ENCODE results near the gene PRR14L. TPM values are rescaled to one million over a fixed set of nuclear protein-coding genes. Genes with fewer than 3 reads are reported as not detected.

PRR14L gene
- total RNA-seq, 2 experiments from 2014 or later = 28.7 to 31.8 TPM

- Mint-ChIP-seq H3K27ac (peak overlapping the region; percentile 69), H3K4me1 (ENCODE audit: low read depth) (peaks cover 57% of the 10 kb centered on the region), H3K27me3 (ENCODE audit: low read depth) (no peaks in the 10 kb centered on the region), H3K9me3 (no peaks in the 10 kb centered on the region), H3K36me3 (ENCODE audit: low read depth) (peaks cover 22% of the 10 kb centered on the region), H3K4me3 (no peak overlapping the region)
- intact Hi-C loops (cut with micrococcal nuclease) = no loop called here
- DNase-seq = no peak
- CTCF ChIA-PET = interaction anchor here (0.6 kb wide), 1 partner anchor 543 kb away, joined by 3 read pairs; no protein-coding TSS in a partner anchor
These were observed 98.3 kb downstream of the PRR14L start for GRCh38 chr22:31651664-31652063.

- CTCF ChIA-PET = no interaction called here
- peaks cover 65% of the 10 kb centered on the region for H3K4me1 Mint-ChIP-seq (ENCODE audit: low read depth)
- intact Hi-C loops (cut with micrococcal nuclease) = no loop called here
- peaks cover 24% of the 10 kb centered on the region for H3K36me3 Mint-ChIP-seq (ENCODE audit: low read depth)
- H3K9me3 Mint-ChIP-seq = no peaks in the 10 kb centered on the region
- no peak overlapping the region for H3K4me3 Mint-ChIP-seq
- no peak overlapping the region for H3K27ac Mint-ChIP-seq
- no peak for DNase-seq
- no peaks in the 10 kb centered on the region for H3K27me3 Mint-ChIP-seq (ENCODE audit: low read depth)
These were observed 99.5 kb downstream of the PRR14L start for GRCh38 chr22:31650391-31650790.

- CTCF ChIA-PET = interaction anchor here (1.5 kb wide), 1 partner anchor 14 kb away, joined by 3 read pairs; no protein-coding TSS in a partner anchor
- peaks cover 63% of the 10 kb centered on the region for H3K4me1 Mint-ChIP-seq (ENCODE audit: low read depth)
- peaks cover 29% of the 10 kb centered on the region for H3K36me3 Mint-ChIP-seq (ENCODE audit: low read depth)
- no peaks in the 10 kb centered on the region for H3K9me3 Mint-ChIP-seq
- peak overlapping the region; percentile 91 for H3K27ac Mint-ChIP-seq
- no peak for DNase-seq
- no peak overlapping the region for H3K4me3 Mint-ChIP-seq
- no peaks in the 10 kb centered on the region for H3K27me3 Mint-ChIP-seq (ENCODE audit: low read depth)
- intact Hi-C loops (cut with micrococcal nuclease) = loop anchor here (10.0 kb wide), 1 partner anchor 473 kb away; no protein-coding TSS in a partner anchor
These were observed 102.2 kb downstream of the PRR14L start for GRCh38 chr22:31647523-31648320.

- peaks cover 32% of the 10 kb centered on the region for H3K36me3 Mint-ChIP-seq (ENCODE audit: low read depth)
- intact Hi-C loops (cut with micrococcal nuclease) = loop anchor here (10.0 kb wide), 1 partner anchor 472 kb away; no protein-coding TSS in a partner anchor
These were observed 102.9 kb downstream of the PRR14L start for GRCh38 chr22:31647066-31647465.

GRCh38 chr22:31646186-31647019 lies 103.5 kb downstream of the PRR14L start:
- peaks cover 32% of the 10 kb centered on the region for H3K36me3 Mint-ChIP-seq (ENCODE audit: low read depth)
- intact Hi-C loops (cut with micrococcal nuclease) = loop anchor here (1.0 to 10.0 kb wide), 5 partner anchors 16 to 472 kb away; partner anchors contain the start of genes PISD and SFI1
- H3K9me3 Mint-ChIP-seq = no peaks in the 10 kb centered on the region
- H3K27me3 Mint-ChIP-seq (ENCODE audit: low read depth) = no peaks in the 10 kb centered on the region
- peak overlapping the region; percentile 91 for H3K27ac Mint-ChIP-seq
- peak; percentile 76 for DNase-seq
- peaks cover 53% of the 10 kb centered on the region for H3K4me1 Mint-ChIP-seq (ENCODE audit: low read depth)
- CTCF ChIA-PET = interaction anchor here (0.9 to 1.5 kb wide), 2 partner anchors 11 to 12 kb away, joined by 3 read pairs; no protein-coding TSS in a partner anchor
- H3K4me3 Mint-ChIP-seq = no peak overlapping the region

More at GRCh38 chr22:31647066-31647465, 102.9 kb downstream of the PRR14L start:
- Mint-ChIP-seq H3K9me3 (no peaks in the 10 kb centered on the region), H3K4me1 (ENCODE audit: low read depth) (peaks cover 59% of the 10 kb centered on the region), H3K27me3 (ENCODE audit: low read depth) (no peaks in the 10 kb centered on the region), H3K4me3 (no peak overlapping the region), H3K27ac (peak overlapping the region; percentile 91)
- DNase-seq = no peak
- CTCF ChIA-PET = interaction anchor here (0.9 to 1.5 kb wide), 2 partner anchors 11 to 13 kb away, joined by 3 read pairs; no protein-coding TSS in a partner anchor

GRCh38 chr22:31639436-31640039 lies 110.4 kb downstream of the PRR14L start:
- intact Hi-C loops (cut with micrococcal nuclease) = loop anchor here (10.0 kb wide), 1 partner anchor 465 kb away; no protein-coding TSS in a partner anchor
- Mint-ChIP-seq H3K9me3 (no peaks in the 10 kb centered on the region), H3K36me3 (ENCODE audit: low read depth) (peaks cover 9% of the 10 kb centered on the region), H3K4me3 (no peak overlapping the region), H3K27me3 (ENCODE audit: low read depth) (no peaks in the 10 kb centered on the region), H3K27ac (peak overlapping the region; percentile 60), H3K4me1 (ENCODE audit: low read depth) (peaks cover 50% of the 10 kb centered on the region)
- CTCF ChIA-PET = interaction anchor here (0.7 kb wide), 1 partner anchor 77 kb away, joined by 3 read pairs; no protein-coding TSS in a partner anchor
- DNase-seq = no peak

GRCh38 chr22:31637891-31638618 lies 111.9 kb downstream of the PRR14L start:
- CTCF ChIA-PET = interaction anchor here (0.8 to 1.1 kb wide), 2 partner anchors 147 to 187 kb away, joined by 3 read pairs; no protein-coding TSS in a partner anchor
- intact Hi-C loops (cut with micrococcal nuclease) = no loop called here
- no peak for DNase-seq
- Mint-ChIP-seq H3K27ac (peak overlapping the region; percentile 60), H3K27me3 (ENCODE audit: low read depth) (no peaks in the 10 kb centered on the region), H3K9me3 (no peaks in the 10 kb centered on the region), H3K36me3 (ENCODE audit: low read depth) (peaks cover 3% of the 10 kb centered on the region), H3K4me1 (ENCODE audit: low read depth) (peaks cover 51% of the 10 kb centered on the region), H3K4me3 (no peak overlapping the region)

GRCh38 chr22:31637447-31637890 lies 112.5 kb downstream of the PRR14L start:
- no peak overlapping the region for H3K4me3 Mint-ChIP-seq
- H3K9me3 Mint-ChIP-seq = no peaks in the 10 kb centered on the region
- DNase-seq = no peak
- H3K36me3 Mint-ChIP-seq (ENCODE audit: low read depth) = peaks cover 2% of the 10 kb centered on the region
- intact Hi-C loops (cut with micrococcal nuclease) = no loop called here
- CTCF ChIA-PET = interaction anchor here (0.8 to 1.1 kb wide), 2 partner anchors 146 to 186 kb away, joined by 3 read pairs; no protein-coding TSS in a partner anchor
- H3K27me3 Mint-ChIP-seq (ENCODE audit: low read depth) = no peaks in the 10 kb centered on the region
- peaks cover 50% of the 10 kb centered on the region for H3K4me1 Mint-ChIP-seq (ENCODE audit: low read depth)
- peak overlapping the region; percentile 3 for H3K27ac Mint-ChIP-seq

GRCh38 chr22:31635638-31636306 lies 114.2 kb downstream of the PRR14L start:
- peak overlapping the region; percentile 32 for H3K27ac Mint-ChIP-seq
- H3K27me3 Mint-ChIP-seq (ENCODE audit: low read depth) = no peaks in the 10 kb centered on the region
- H3K4me1 Mint-ChIP-seq (ENCODE audit: low read depth) = peaks cover 50% of the 10 kb centered on the region
- H3K9me3 Mint-ChIP-seq = no peaks in the 10 kb centered on the region
- no peak overlapping the region for H3K4me3 Mint-ChIP-seq
- intact Hi-C loops (cut with micrococcal nuclease) = no loop called here
- no peak for DNase-seq
- no peaks in the 10 kb centered on the region for H3K36me3 Mint-ChIP-seq (ENCODE audit: low read depth)
- CTCF ChIA-PET = interaction anchor here (0.7 to 4.2 kb wide), 7 partner anchors 18 to 182 kb away, joined by 3 to 14 read pairs (median 4); no protein-coding TSS in a partner anchor

GRCh38 chr22:31631436-31631835 lies 118.5 kb downstream of the PRR14L start:
- H3K4me3 Mint-ChIP-seq = peak overlapping the region; percentile 84
- DNase-seq = no peak
- H3K36me3 Mint-ChIP-seq (ENCODE audit: low read depth) = peaks cover 4% of the 10 kb centered on the region

More at GRCh38 chr22:31631436-31631835, 118.5 kb downstream of the PRR14L start:
- Mint-ChIP-seq H3K27me3 (ENCODE audit: low read depth) (no peaks in the 10 kb centered on the region), H3K4me1 (ENCODE audit: low read depth) (peaks cover 52% of the 10 kb centered on the region), H3K27ac (peak overlapping the region; percentile 86), H3K9me3 (no peaks in the 10 kb centered on the region)
- CTCF ChIA-PET = interaction anchor here (0.7 to 1.9 kb wide), 5 partner anchors 30 to 424 kb away, joined by 3 to 6 read pairs (median 4); partner anchors contain the start of gene PISD
- intact Hi-C loops (cut with micrococcal nuclease) = loop anchor here (2.0 to 5.0 kb wide), 5 partner anchors 234 to 549 kb away; partner anchors contain the start of genes DRG1, LIMK2, PIK3IP1 and SELENOM

All from activated naive CD4-positive, alpha-beta T cell treated with anti-CD3 and anti-CD28 coated beads for 36 hours (primary cell).